Cardiac septum (tissue), 1 donor: ENCODE results near the gene RABGAP1L. TPM values are rescaled to one million over a fixed set of nuclear protein-coding genes. Genes with fewer than 3 reads are reported as not detected.
"Not testable (repeated sequence)": the region's sequence is repeated elsewhere in the genome, so short reads cannot be mapped to it uniquely, and the experiment has no call there.

ENCODE experiments used
- DNase-seq: peaks from one replicate; pipeline ENCODE4 v3.0.0-alpha.2; 2020; ENCODE audit warnings: low spot score
- intact Hi-C: fragments of 100-400 bp; cut with DNase I; formaldehyde crosslinking; loops from one replicate; pipeline ENCODE4 v1.14.0; 2022
- total RNA-seq: library from RNA; stranded (reverse); fragmentation: NEBNext Ultra II Directional; extraction: Animal tissue kit (Norgen Biotek cat#: 25700); gene quantifications from one replicate; pipeline ENCODE4 v1.2.1, GENCODE V29; 2021
- donor health status: DM: no; HTN: no; CAD: no.

Gene RABGAP1L
- total RNA-seq, 1 donor from 2014 or later: 109 TPM

GRCh38 chr1:174269989-174270651, 110.8 kb downstream of the RABGAP1L start:
- intact Hi-C loops: loop anchor here (10.0 kb wide), 1 partner anchor 725 kb away; the partner anchor contains the start of gene CACYBP
- DNase-seq: no peak

GRCh38 chr1:174273190-174273589, 113.9 kb downstream of the RABGAP1L start:
- intact Hi-C loops: no loop called here
- no peak for DNase-seq

- no peak for DNase-seq
- intact Hi-C loops: no loop called here
These were observed 114.5 kb downstream of the RABGAP1L start for GRCh38 chr1:174273776-174274175.

- intact Hi-C loops: no loop called here
These were observed 115.1 kb downstream of the RABGAP1L start for GRCh38 chr1:174274452-174274851.

GRCh38 chr1:174274884-174275283, 115.6 kb downstream of the RABGAP1L start:
- no peak for DNase-seq
- intact Hi-C loops: no loop called here

More at GRCh38 chr1:174274452-174274851, 115.1 kb downstream of the RABGAP1L start:
- DNase-seq: no peak

GRCh38 chr1:174276087-174276486, 116.8 kb downstream of the RABGAP1L start:
- intact Hi-C loops: no loop called here
- no peak for DNase-seq

GRCh38 chr1:174284052-174284451, 124.7 kb downstream of the RABGAP1L start:
- no peak for DNase-seq
- intact Hi-C loops: no loop called here

- intact Hi-C loops: no loop called here
- no peak for DNase-seq
These were observed 126.7 kb downstream of the RABGAP1L start for GRCh38 chr1:174286042-174286441.

GRCh38 chr1:174289644-174290310, 130.5 kb downstream of the RABGAP1L start:
- DNase-seq: peak; percentile 76
- intact Hi-C loops: no loop called here

- no peak for DNase-seq
- intact Hi-C loops: no loop called here
These were observed 131.7 kb downstream of the RABGAP1L start for GRCh38 chr1:174291059-174291458.

- intact Hi-C loops: no loop called here
- no peak for DNase-seq
These were observed 137.0 kb downstream of the RABGAP1L start for GRCh38 chr1:174296309-174296708.

GRCh38 chr1:174297351-174297750, 138.0 kb downstream of the RABGAP1L start:
- intact Hi-C loops: no loop called here
- DNase-seq: no peak

GRCh38 chr1:174301295-174302077, 142.2 kb downstream of the RABGAP1L start:
- intact Hi-C loops: no loop called here
- no peak for DNase-seq

GRCh38 chr1:174308604-174309003, 149.3 kb downstream of the RABGAP1L start:
- intact Hi-C loops: no loop called here
- no peak for DNase-seq

- intact Hi-C loops: no loop called here
- no peak for DNase-seq
These were observed 150.2 kb downstream of the RABGAP1L start for GRCh38 chr1:174309490-174309889.

GRCh38 chr1:174314433-174314832, 155.1 kb downstream of the RABGAP1L start:
- no peak for DNase-seq
- intact Hi-C loops: no loop called here

- intact Hi-C loops: no loop called here
- no peak for DNase-seq
These were observed 155.9 kb downstream of the RABGAP1L start for GRCh38 chr1:174315239-174315638.

GRCh38 chr1:174320897-174321296, 161.6 kb downstream of the RABGAP1L start:
- not testable (repeated sequence) for DNase-seq

GRCh38 chr1:174322202-174322862, 163.0 kb downstream of the RABGAP1L start:
- no peak for DNase-seq
- intact Hi-C loops: no loop called here

More at GRCh38 chr1:174320897-174321296, 161.6 kb downstream of the RABGAP1L start:
- intact Hi-C loops: not testable (repeated sequence)

GRCh38 chr1:174324493-174324892, 165.2 kb downstream of the RABGAP1L start:
- intact Hi-C loops: no loop called here
- DNase-seq: no peak
